Spleen (tissue), 7 donors: ENCODE data around the gene FOXI1.

Source experiments
- POLR2A ChIP-seq, 3 donors: fragments of 450-650 bp; IDR thresholded peaks; one replicate each; pipeline ENCODE4 v1.5.1; 2017; ENCODE audit warnings: antibody characterized with exemption in 3 of 3, mild to moderate bottlenecking in 1 of 3
- POLR2AphosphoS5 ChIP-seq, 3 donors: sonication (generic); formaldehyde crosslinking; IDR thresholded peaks; one replicate each; pipeline ENCODE4 v1.5.1; 2017; ENCODE audit warnings: antibody characterized with exemption in 3 of 3
- TF ChIP-seq, protein P1 (sequence below), 11 experiments: fragments of 200-600 bp in 7 of 11; fragments of 450-650 bp in 4 of 11; sonication (generic) in 4 of 11; IDR thresholded peaks in 8 of 11; conservative IDR thresholded peaks in 3 of 11; 1 replicate in 7 of 11; 2 replicates in 4 of 11; pipeline versions ENCODE4 v1.4.0 to v1.8.0; 2016 to 2021; ENCODE audit warnings: antibody characterized with exemption in 11 of 11, inconsistent platforms in 4 of 11, mild to moderate bottlenecking in 1 of 11
- donor health status: DM: no; HTN: no; CAD: no; lungs with moderate emphysema.
- donor health status: DM: no; HTN: no; CAD: no.
- donor health status: DM: no; HTN: no; CAD: no.

DNA sequence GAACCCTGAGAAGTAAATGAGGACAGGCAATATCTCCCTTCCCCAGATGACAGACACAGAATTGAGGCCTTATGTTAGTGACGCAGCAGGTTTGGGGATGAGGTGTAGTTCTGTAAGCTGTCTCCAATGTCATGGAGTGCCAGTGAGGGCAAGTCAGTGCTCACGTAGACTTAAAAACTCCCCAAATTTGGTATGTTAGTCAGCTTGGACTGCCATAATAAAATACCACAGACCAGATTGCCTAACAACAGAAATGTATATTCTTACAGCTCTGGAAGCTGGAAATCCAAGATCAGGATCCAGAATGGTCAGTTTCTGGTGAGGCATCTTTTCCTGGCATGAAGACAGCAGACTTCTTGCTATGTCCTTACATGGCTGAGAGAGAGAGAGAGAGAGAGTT is 14.9 kb downstream of the FOXI1 start:
- TF ChIP-seq, protein P1, sequence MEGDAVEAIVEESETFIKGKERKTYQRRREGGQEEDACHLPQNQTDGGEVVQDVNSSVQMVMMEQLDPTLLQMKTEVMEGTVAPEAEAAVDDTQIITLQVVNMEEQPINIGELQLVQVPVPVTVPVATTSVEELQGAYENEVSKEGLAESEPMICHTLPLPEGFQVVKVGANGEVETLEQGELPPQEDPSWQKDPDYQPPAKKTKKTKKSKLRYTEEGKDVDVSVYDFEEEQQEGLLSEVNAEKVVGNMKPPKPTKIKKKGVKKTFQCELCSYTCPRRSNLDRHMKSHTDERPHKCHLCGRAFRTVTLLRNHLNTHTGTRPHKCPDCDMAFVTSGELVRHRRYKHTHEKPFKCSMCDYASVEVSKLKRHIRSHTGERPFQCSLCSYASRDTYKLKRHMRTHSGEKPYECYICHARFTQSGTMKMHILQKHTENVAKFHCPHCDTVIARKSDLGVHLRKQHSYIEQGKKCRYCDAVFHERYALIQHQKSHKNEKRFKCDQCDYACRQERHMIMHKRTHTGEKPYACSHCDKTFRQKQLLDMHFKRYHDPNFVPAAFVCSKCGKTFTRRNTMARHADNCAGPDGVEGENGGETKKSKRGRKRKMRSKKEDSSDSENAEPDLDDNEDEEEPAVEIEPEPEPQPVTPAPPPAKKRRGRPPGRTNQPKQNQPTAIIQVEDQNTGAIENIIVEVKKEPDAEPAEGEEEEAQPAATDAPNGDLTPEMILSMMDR (IDR thresholded peaks at IDR 0.05 in 8 of 11, conservative IDR thresholded peaks at IDR 0.05 in 3 of 11): no peak
- TF ChIP-seq POLR2AphosphoS5 (IDR thresholded peaks at IDR 0.05) (no peak), POLR2A (IDR thresholded peaks at IDR 0.05) (no peak)
